GM18511 (cell line): ENCODE measurements around the gene TBATA.

Experiments
- ATAC-seq: cut with Tn5 transposase; IDR thresholded peaks from one replicate; pipeline ENCODE4 v1.9.1; 2021; ENCODE audit warnings: mild to moderate bottlenecking, moderate library complexity; ENCODE audit not compliant: unreplicated experiment

TBATA gene

DNA sequence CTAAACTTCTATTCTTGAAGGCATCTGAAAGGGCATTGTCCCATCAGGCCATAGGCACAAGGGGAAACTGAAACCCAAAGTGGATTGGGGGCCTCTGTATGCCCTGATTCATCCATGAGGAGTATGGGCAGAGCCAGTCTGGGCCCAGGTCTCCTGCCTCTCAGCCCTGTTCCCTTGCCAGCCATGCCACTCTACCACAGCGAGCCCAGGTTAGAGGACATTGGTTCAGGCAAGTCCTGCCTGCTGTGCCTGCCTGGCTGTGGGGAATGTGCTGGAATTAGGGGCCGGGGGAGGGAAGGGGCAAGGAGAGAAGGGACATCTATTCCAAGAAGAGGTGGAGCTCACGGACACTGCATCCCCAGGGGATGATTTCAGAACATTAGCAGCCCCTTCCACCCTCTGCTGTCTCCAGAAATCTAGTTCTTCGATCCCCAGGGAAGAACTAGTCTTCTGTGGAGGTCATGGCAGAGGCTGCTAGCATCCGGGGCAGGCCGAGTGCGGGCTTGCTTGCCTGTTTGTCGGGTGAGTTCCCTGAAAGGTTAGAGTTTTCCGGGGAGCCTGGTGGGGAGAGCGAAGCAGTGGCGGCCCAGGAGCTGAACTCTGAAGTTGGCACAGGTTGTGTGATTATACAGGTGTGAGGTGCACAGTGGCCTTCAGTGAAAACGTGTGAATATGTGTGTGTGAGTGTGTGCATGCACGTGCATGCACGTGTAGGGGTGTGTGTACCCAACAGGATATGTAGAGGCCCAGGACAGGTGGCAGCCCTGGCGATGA is 37.8 kb downstream of the TBATA start:
- ATAC-seq: no peak

DNA sequence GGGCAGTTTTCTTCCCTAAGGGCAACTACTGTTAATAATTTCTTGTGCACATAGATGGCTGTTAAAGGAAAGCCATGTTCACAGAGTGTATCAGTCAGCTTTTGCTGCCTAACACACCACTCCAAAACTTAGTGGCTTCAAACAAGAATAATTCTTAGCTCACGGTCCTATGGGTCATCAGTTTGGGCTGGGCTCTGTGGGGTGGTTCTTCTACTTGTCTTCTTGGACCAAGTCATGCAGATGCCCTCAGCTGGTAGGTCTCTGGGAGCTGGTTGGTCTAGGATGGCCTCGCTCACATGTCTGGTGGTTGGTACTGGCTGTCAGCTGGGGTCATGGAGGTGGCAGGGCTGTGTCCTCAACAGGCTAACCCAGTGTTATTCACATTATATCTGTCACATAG is 39.6 kb downstream of the TBATA start:
- no peak for ATAC-seq

DNA sequence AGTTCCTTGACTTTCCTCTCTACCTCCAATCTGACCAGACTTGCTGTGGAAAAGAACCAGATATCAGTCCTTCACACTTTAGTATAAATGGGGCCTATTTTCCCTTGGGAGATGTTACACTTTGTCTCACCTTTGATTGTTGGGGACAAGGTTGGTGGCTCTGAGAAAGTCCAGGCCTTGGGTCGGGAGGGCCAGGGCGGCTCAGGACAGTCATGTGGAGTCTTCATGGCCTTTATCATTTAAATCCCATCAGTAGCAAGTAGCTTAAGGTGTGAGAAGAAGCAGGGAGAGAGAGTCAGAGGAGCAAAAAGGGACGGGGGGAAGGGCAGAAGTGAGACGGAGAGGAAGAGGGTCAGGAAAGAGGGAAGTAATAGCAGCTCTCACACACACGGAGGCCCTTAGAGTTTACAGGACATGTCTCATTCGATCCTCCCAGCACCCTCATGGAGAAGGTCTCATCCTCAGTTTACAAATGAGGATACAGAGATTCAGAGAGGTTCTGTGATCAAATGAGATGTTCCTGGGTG is 40.5 kb downstream of the TBATA start:
- no peak for ATAC-seq

DNA sequence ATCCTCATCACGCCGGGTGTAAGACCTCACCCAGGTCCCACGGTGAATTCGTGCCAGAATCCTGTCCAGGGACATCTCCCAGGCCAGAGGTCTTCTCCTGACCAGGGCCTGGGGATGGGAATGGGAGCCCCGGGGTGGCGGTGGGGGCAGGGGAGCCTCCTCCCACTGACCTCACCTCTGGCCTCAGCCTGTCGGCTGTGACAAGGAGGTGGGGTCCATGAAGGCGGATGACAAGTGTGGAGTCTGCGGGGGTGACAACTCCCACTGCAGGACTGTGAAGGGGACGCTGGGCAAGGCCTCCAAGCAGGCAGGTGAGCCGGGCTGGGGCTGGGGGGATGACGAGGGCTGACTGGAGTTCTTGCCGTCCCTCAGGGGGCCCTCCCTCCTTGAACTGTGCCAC is 41.3 kb downstream of the TBATA start:
- ATAC-seq: no peak

DNA sequence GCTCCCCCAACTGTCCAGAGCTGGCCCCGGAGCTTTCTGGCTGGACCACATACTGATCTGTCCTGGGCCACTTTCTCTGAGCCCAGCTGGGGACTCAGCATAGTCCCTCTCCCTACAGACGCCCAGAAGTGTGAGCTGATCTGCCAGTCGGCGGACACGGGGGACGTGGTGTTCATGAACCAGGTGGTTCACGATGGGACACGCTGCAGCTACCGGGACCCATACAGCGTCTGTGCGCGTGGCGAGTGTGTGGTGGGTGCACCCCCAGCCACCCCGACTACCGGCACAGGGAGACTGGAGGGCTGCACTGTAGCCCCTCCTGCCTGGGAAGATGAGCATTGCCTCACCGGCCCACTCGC is 41.8 kb downstream of the TBATA start:
- no peak for ATAC-seq

DNA sequence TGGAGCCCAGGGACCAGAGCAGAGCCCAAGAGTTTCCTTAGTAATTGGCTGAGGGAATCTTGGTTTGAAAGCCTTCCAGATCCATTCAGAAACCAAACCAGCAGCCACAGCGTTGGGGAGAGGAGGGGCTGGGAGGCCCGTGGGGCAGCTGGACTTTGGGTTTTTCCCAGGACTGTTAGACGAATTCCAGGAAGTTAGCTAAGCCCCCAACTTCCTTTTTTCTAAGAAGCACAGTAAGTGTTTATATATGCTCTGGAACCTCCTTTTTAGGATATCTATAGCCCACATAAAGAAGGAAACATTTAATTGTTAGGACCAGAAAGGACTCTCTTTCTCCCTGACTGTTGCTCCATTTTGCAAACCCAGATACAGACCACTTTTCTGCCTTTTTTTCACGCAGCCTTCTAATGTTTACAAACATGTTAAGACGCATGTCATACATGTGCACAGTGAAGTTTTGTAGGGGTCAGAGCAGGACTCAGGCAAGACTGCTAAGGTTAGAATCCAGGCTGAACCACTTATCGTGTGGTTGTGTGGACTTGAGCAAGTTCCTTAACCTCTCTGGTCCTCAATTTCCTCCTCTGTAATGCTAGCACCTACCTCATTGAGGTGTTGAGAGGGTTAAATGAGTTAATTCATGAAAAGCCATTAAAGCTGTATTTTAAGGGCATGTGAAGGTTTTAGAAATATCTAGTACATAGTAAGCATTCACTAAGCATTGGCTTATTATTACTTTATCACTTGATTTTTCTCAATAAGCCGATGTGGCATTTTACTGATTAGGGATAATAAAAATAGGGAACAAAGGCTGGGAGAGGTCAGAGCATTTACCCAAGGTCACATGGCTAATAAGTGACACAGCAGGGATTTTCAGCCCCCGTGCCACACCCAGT is 42.4 kb downstream of the TBATA start:
- no peak for ATAC-seq

DNA sequence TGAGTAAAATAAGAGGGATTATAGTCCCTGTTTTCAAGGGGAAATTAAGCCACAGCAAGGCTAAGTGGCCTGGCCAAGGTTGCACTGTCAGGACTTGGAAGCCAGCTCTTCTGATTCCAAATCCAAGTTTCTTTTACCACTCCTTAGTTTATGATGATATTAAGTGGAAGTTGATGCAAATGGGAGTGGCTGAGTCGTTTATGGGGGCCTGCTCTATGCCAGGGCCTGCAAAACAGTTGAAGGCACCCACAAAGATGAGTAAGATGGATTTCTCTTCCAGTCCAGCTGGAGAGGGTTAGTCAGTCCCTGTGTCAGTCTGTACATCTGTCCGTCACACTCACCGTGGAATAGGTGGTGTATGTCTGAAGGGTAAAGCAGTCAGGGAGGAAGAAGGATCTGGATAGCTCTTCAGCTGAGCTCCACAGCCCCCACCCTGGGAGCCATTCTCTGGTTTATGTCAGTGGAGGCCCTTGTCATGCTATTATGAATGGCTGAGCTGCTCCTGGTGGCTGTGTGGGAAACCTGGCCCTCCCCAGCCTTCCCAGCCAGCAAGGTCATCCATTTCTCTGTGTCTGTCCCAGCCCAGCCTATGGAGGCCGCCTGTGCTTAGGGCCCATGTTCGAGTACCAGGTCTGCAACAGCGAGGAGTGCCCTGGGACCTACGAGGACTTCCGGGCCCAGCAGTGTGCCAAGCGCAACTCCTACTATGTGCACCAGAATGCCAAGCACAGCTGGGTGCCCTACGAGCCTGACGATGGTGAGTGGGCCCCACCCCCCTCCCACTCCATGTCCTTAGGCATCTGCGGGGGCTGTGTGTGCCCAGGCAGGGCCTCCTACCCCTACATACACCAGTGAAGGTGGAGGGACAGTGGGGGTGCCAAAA is 44.5 kb downstream of the TBATA start:
- no peak for ATAC-seq

DNA sequence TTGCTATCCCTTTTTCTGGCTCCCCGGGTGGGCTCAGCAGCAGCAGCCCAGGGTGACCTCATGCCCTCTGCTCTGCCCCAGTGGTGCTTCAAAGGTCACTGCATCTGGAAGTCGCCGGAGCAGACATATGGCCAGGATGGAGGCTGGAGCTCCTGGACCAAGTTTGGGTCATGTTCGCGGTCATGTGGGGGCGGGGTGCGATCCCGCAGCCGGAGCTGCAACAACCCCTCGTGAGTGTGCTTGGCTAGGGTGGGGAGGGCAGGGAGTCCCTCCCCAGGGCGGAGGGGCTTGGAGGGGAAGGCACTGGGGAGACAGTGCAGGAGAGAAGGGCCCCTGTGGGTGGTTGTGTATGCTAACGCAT is 46.4 kb downstream of the TBATA start:
- ATAC-seq: no peak

DNA sequence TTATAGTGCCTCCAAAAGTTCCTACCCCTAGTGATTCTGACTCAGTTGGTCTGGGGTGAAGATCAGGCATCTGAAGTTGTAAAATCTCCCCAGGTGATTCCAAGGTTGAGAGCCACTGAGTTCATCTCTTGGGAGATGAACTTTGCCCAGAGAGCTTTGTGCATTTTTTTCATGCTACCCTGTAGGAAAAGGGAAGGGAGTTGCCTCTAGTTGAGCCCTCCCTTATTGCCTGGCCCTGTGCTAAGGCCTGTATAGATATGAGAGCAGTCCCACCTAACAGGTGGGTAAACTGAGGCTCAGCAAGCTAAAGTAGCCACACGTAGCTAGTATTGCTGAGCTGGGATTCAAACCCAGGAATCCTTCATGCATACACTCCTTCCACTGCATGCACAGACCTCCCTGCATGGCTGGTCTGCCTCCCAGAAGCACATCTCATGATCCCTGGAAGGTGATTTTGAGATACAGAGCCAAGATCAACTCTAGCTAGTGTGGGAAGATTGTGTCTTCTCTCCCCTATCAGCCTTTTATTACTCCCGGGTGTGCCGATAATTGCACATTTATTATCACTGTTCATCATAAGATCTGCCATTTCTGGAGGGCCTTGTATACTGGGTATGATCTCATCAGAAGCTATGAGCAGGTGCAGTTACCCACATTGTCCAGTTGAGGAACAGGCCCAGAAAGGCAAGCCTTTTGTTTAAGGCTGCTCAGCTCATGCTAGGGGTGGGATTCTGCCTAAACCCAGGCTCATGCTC is 47.0 kb downstream of the TBATA start:
- no peak for ATAC-seq

DNA sequence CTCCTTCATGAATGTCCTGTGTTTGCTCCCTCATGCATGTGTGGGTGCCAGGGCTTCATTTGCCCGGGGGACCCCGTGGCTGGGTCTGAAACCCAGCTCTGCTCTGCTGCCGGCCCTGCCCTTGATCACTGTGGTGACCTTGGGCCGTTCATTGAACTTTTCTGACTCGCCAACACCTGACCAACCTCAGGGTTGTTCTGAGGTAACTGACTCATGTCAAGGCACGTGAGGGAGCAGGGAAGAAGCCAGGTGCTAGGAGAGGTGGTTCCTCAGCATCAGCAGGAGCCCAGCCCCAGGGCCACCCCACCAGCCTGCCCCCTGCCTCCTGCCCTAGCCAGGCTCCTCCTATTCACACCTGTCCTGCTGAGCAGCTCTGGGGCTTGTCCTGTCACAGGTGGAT is 47.9 kb downstream of the TBATA start:
- no peak for ATAC-seq

DNA sequence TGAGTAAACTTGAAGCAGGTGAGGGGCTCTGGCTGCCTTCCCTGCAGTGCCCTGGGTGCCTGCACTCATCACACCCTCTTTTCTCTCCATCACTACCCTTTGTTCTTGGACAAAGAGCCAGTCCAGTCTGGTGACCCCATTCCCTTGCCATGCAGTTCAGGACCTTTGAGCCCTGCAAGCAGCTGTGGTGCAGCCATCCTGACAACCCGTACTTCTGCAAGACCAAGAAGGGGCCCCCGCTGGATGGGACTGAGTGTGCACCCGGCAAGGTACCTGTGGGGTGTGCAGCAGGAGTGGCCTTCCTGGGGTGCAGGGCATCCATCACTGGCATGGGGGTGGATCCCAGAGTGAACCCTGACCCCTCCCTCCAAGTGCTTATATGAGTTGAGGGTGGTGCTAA is 48.7 kb downstream of the TBATA start:
- ATAC-seq: no peak

DNA sequence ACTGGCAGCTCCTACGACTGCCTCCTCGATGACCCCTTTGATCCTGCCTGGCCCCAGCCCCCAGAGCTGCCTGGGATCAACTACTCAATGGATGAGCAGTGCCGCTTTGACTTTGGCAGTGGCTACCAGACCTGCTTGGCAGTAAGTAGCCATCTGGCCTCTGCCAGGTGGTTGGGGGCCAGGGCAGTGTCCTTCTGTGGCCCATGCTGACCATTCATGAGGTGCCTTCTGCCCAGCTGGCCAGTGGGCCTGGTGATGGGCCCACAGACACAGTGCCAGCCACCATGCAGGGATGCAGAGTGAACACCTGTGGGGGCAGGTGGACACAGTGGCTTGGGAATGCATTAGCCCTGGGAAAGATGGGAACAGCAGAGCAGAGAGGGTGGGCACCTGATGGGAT is 50.0 kb downstream of the TBATA start:
- no peak for ATAC-seq

DNA sequence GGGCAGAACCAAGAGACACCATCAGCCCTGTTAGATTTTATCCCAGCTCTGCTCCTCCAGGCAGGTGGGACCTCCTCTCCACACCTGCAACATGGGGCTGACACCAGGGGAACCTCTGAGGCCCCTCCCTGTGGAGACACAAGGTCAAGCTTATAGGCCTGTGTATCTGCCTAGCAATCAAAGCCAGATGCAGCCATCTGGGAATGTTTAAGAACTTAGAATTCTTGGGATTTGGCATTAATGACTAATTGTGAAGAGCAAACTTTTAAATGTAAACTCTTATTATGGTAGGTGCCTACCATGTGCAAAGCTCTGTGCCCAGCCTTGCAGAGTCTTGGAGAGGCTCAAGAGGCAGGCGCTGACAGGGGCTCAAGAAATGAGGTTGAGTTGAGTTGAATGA is 52.1 kb downstream of the TBATA start:
- ATAC-seq: no peak

DNA sequence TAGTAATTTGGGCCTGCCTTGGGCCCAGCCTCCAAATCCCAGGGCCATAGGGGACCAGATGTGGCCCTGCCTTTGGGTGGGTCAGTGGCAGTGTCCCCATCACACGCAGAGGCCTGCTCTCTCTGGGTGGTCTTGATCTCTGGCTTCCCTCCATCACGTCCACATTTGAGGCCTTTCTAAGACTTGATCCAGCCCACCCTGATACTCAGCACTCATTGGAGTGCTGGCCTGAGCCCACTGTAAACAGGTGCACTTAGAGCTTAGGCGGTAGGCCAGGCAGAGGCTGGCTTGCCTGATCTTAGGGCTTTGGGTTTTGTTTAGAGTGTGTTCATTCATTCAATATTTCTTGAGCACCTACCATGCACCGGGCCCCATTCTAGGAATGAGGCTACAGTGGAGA is 52.6 kb downstream of the TBATA start:
- ATAC-seq: no peak

DNA sequence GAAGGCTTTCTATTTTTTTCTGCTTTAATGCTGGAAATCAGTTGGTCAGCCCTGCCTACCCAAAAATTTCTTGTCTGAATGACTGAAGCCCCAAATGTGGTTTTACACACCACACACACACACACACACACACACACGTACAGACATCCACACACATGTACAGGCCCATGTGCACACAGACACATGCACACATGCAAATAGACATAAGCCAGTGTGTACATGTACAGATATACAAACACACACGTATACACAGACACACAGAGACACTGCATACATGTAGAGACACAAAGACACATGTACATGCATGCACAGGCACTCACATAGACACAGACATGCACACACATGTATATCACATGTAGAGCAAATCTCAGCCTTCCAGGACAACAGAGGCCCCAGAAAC is 54.2 kb downstream of the TBATA start:
- no peak for ATAC-seq

DNA sequence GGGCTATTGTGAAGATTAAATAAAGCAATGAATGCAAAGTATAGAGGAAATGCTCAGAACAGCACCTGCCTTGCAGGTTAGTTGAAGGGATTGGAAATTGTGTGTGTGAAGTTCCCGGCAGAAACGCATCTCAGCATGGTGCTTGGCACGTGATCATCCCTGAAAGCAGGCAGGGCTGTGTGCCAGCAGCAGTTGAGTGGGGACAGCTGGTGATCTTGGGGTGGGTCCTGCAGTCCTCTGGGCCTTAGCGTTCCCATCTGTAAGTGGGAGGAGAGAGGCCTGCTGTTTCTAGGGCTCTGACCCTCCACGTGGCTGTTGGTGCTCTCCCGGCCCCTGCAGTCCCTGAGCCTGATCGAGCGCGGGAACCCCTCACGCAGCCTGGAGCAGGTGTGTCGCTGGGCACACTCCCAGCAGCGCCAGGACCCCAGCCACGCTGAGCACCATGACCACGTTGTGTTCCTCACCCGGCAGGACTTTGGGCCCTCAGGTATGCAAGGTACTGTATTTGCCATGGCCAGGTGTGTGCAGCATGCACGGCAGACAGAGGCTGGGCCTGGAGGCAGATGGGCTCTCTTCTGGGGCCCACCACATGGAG is 55.3 kb downstream of the TBATA start:
- no peak for ATAC-seq

DNA sequence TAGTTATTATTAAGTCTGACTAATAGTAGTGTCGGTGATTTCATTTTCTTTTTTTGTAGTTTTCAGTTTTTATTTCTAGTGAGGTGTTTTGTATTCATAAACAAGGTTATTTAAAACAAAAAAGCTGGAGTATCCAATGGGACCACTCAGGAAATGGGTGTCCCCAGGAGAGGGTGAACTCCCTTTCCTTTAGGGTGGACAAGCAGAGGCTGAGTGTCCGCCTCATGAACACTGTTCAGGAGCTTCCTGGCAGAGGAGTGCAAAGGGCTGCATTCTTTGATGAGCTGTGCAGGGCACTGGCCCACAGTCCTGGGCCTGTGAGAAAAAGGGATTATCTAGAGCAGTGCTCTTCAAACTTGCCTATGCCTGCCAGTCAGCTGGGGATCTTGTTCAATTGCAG is 56.8 kb downstream of the TBATA start:
- no peak for ATAC-seq

DNA sequence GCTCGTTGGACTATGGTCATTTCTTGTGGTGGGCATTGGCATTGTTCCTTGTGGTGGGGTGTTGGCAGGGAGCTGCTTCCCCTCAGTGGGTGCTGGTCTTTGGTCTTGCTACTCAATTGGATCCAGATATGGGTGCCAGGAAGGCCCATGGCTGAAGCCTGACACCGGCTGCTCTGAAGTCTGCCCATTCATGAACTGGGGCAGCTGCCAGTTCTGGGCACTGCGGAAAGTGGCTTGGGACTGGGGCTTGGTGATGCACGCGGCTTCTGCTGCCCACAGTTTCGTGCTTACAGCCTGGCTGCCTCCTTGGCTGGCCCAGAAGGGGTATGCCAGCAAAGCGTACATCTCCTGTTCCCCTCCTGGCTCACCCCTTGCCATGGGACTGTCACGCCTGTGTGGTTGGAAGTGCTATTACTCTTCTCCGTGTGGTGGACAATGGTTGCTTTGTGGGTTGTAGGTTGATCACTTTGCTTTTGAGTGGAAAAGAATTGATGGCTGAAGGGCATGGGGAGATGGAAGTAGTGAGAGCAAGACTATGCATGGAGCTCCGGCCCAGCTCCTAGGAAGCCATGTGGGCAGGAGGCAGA is 58.2 kb downstream of the TBATA start:
- ATAC-seq: no peak

DNA sequence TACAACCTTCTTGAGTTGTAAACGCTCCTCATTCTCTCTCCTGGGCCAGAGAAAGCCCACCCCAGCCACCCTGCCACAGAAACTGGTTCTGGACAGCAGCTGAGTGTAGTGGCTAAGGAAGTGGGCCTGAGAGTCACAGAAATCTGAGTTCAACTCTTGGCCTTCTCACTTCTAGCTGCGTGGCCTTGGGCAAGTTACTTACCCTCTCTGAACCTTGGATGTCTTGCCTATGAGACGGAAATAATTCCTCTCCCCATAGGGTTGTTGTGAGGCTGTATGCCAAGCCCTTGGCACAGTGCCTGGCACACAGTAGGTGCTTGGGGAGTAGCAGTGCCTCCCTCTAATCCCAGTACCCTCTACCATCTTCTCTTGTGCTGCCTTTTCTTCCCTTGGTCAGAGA is 61.4 kb downstream of the TBATA start:
- no peak for ATAC-seq
